NCI-H187 (cell line): Measurements from ENCODE around the gene ZACN.

Source experiments
- DNase-seq, 2 experiments: peaks; one replicate each; lab custom pipeline; 2025; lab: John Stamatoyannopoulos, UW

ZACN gene

DNA sequence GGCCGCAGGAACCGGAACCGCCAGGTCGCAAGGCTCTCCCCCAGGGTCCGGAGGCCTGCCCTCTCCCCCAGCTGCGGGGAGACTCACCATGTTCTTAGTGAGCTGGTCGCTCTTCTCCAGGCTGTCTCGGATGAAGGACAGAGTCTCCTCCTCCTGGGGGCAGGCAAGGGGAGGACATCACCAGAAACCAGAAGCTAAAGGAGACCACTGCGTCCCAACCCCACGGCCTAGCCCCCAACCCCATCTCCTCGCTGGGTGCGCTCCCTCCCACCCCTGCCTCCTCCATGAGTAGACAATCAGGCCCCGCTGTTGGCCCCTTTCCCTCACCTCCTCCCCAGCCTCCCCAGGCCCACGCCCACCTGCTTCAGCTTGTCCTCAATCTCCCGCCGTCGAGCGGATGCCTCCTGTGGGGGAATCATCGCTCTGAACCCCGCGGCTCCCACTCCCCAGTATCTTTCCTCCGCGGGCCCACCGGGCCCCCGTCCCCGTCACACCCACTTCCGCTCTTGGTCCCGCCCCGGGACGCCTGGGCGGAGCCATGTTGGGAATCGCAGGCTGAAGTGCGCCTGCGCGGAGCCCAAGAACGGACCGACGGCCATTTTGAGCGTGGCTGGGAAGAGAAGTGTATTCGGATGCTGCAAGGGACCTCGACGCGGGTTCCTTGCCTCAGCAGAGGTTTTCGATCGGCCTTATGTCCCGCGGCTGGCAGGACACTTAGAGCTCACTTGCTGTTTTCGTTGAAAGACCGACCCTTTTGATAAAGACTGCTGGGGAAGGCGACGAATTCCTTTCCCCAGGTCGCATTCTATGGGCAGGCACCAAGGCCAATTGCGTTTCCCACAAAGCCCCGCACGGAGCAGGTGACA, 24.5 kb downstream of the ZACN start, which contains the start of gene EXOC7:
Gene EXOC7 (minus strand): TSS at position 514 of the 866 bp plus-strand sequence. CDS start 95 bp downstream, at position 419.
- DNase-seq, result peak; percentile 52 to 88

GRCh38 chr17:76104140-76104895, 25.3 kb downstream of the ZACN start:
- no peak for DNase-seq

DNA sequence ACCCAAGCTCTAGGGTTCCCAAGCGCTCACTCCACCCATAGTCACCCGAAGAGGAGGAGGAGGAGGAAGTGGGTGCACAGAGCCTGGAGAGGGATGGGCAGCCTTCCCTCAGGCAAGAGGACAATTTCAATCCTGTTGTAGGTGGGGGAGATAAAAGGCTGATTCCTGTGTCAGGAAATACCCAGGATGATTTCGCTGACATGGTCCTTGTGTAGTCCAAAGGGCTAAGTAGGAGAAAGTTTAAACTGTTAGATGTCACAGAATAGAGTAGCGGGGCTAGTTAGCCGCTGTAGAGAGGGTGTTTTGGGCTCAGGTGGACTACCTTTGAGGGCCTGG, 25.9 kb downstream of the ZACN start:
- no peak for DNase-seq

GRCh38 chr17:76106703-76107102, 27.7 kb downstream of the ZACN start:
- DNase-seq, result no peak

GRCh38 chr17:76107509-76107908, 28.5 kb downstream of the ZACN start:
- DNase-seq, result no peak

- DNase-seq, result no peak
Measured at GRCh38 chr17:76111956-76112355, 33.0 kb downstream of the ZACN start.

- DNase-seq, result no peak
Measured at GRCh38 chr17:76115138-76115754, 36.3 kb downstream of the ZACN start.

- no peak for DNase-seq
Measured at GRCh38 chr17:76119409-76120371, 40.7 kb downstream of the ZACN start.

GRCh38 chr17:76120658-76121008, 41.7 kb downstream of the ZACN start:
- DNase-seq, result no peak

DNA sequence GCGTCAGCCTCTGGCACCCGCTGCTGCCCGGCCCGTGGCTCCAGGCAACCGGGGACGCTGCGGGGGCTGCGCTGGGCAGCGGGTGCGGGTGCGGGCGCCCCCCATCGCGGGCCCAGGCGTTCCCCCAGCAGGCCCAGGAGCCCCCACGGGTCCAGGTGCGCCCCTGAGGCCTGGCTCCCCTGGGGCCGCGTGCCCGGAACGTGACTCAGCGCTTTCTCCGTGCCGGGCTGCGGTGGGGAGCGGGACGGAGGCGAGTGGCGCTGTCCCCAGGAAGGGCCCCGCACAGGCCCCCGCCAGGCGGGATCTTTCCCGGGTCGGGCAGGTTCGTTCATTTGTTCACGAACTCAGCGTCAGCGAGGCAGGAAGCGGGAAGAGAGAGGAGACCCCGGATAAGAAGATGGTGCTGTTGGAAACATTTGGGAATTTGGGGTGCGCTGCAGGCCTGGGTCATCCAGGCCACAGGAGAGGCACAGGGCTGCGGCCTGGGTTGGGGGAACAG, 43.0 kb downstream of the ZACN start:
- DNase-seq, result no peak

DNA sequence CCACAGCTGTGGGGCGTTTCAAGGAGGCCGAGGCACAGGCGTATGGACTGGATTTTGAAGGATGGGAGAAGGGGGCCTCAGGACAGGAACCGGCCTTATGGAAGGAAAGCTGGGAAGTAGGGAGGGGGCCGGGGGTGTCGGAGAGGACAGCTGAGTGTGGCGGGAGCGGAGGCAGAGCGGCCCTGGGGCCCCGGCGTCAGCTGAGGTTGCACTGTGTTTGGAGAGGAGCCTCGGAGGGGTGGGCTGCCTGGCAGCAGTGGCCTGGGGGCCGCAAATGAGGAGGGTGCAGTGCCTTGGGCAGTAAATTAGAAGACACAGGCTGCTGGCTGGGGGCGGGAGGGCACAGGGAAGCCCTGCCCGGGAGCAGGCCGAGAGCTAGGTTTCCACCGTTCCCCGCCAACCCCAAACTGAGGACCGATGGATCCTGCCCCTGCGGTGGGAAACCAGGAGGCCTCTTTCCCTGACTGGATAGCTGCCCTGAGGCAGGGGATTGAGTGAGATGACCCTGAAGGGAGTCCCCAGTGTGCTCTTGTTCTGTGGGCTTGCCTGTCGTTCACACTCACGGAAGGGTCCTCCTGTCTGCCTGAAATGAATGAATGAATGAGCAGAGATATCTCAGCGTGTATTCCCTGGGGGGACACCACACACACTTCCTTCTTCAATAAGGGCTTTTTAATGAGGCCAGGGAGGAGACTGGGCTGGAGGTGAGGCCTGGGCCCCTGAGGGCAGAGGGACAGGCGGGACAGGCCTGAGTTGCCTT, 43.6 kb downstream of the ZACN start:
- no peak for DNase-seq

DNA sequence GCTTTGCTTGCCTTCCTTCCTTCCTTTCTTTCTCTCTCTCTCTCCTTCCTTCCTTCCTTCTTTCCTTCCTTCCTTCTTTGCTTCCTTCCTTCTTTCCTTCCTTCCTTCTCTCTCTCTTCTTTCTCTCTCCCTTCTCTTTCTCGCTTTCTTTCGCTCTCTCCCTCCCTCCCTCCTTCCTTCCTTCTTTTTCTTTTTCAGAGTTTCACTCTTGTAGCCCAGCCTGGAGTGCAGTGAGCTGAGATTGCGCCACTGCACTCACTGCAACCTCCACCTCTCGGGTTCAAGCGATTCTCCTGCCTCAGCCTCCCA, 44.2 kb downstream of the ZACN start:
- DNase-seq, result no peak

- DNase-seq, result no peak
Measured at GRCh38 chr17:76123749-76124581, 45.0 kb downstream of the ZACN start.

DNA sequence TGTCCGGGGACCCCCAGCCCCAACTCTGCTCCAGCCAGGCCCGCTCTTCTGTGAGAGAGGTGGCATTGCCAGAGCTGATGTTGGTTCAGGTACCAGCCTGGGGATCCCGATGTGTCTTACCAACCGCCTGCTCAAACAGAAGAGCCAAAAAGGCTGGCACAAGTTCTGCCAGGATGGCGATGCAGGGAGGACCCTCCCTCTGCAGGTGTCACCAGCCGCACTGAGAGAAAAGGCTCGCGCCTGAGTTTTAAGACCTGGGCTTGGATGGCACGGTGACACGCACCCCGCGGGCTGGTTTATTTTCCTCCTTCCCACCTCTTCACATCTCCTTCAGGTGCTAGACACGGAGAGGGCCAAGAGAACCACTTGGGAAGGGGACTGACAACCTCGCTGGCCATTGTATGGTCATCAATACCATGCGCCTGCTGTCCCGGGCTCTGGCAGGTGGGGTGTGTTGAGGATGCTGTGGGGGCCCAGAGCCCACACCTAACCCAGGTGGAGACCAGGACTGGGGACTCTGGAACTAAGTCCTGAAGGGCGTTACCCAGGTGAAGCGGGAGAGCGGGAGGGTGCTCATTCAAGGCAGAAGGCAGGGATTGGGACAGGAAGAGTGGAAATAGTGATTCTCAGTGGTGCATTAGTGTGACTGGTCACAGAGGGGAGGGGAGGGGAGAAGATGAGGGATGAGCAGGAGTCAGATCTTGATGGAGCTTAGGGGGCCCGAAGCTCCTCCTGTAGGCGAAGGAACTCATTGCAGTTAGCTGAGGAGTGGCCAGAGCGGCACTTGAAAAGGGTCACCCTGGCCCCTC, 45.8 kb downstream of the ZACN start:
- DNase-seq, result no peak

DNA sequence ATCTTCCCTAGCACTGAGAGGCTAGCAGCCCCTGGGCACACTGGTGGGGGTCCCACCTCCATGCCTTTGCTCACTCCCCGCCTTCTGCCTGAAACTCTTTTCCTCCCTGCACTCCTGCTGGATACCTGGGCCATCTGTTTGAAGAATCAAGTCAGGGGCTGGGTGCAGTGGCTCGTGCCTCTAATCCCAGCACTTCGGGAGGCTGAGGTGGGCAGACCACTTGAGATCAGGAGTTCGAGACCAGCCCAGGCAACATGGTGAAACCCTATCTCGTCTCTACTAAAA, 46.4 kb downstream of the ZACN start:
- DNase-seq, result no peak

DNA sequence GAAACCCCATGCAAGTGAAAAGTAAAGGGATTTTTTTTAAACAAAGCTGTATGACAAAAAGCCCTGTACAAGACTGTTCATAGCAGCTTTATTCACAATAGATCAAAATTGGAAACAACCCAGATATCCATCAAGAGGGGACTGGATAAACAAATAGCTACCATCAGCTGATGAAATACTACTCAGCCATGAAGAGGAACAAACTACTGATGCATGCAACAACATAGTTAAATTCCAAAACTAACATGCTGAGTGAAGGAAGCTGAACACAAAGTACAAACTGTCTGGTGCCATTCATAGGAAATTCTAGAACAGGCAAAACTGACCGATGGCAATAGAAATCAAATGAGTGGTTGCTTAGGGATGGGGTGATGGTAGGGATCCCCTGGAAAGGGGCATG, 46.9 kb downstream of the ZACN start:
- DNase-seq, result no peak

DNA sequence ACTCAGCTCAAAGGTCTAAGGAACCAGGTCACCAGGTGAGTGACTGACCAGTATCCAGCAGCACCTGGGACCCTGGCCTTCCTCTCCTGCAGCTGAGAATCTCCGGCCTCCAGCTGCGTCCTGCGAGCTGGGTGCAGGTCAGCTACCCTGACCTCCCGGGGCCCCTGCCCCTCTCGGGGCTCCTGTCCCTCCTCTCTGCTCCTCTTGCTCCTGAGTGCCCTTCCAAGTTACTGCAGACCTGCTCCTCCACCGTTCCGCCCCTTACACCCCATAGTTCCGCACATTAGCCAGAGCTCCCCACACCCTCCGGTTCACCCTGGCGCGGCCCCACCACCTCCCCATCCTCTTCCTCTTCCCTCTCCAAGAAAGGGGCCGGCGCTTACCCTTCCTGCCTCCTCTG, 51.5 kb downstream of the ZACN start:
- no peak for DNase-seq

DNA sequence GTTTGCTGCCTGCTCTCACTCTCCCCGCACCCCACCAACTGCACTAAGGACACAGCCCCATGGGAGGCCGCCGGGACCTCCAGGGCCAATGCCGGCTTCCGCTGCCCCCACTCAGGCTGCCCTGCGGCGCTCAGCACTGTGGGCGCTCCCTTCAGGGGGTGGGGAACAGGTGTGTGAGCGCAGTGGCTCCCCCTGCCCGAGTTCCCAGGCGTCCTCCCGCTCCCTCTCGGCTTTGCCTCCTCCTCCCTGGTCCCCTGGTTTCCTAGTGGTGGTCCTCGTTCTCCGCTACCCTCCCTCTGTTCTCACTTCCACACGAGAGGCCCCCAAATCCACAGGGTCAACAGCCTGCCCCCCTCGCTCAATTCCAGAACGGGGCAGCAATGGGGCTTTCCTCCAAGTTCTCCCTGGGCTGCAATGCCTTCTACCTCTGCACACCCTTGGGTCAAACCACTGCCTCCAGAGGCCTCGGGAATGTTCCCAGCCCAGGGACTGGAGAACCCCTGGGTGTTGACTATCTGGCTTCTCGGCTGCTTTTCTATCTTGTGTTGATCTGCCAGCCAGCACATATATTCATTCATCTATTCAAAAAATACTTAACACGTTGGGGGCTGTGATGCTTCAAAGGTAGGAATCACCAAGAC, 52.2 kb downstream of the ZACN start:
- DNase-seq, result no peak
